ENCODE results near the gene ERG28.

DNA sequence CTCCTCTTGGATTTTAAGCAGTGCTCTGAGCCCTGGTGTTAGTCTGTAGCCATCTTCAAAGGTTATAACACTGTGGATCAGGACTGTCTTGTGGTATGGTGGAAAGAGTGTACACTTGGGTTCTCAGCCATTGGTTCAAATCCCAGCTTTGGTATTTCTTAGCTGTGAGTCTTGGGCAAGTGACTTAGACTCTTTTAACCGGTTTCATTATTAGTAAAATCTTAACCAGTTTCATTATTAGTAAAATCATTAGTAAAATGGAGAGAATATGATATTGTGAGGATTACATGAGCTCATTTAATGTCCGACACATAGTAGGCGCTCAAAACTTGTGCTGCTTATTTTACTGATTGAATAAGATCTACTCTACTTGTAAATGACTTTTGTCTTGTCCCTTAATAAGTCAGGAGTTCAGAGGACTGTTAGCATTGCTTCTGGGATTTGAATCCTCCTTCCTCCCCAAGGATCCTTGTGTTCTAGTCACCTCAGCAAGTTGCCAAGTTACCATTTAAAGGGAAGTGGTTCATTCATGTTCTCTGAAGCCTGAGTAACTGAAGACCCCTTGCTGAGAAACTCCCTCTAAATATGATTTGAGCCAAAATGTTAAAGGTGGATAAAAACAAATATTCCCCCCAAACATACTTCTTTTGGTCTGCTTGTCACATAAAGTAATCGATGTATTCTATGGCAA, 12.8 kb upstream of the ERG28 start:
- TF ChIP-seq, protein P1, sequence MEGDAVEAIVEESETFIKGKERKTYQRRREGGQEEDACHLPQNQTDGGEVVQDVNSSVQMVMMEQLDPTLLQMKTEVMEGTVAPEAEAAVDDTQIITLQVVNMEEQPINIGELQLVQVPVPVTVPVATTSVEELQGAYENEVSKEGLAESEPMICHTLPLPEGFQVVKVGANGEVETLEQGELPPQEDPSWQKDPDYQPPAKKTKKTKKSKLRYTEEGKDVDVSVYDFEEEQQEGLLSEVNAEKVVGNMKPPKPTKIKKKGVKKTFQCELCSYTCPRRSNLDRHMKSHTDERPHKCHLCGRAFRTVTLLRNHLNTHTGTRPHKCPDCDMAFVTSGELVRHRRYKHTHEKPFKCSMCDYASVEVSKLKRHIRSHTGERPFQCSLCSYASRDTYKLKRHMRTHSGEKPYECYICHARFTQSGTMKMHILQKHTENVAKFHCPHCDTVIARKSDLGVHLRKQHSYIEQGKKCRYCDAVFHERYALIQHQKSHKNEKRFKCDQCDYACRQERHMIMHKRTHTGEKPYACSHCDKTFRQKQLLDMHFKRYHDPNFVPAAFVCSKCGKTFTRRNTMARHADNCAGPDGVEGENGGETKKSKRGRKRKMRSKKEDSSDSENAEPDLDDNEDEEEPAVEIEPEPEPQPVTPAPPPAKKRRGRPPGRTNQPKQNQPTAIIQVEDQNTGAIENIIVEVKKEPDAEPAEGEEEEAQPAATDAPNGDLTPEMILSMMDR (IDR thresholded peaks at IDR 0.05): no peak
- TF ChIP-seq POLR2A (IDR thresholded peaks at IDR 0.05): no peak

Data from body of pancreas (tissue), 4 donors.